ENCODE measurements around the gene ZNF366.
"Not testable (repeated sequence)": the region's sequence is repeated elsewhere in the genome, so short reads cannot be mapped to it uniquely, and the experiment has no call there.

Gene ZNF366

GRCh38 chr5:72436796-72437471, 70.3 kb downstream of the ZNF366 start:
- no peak for DNase-seq

DNA sequence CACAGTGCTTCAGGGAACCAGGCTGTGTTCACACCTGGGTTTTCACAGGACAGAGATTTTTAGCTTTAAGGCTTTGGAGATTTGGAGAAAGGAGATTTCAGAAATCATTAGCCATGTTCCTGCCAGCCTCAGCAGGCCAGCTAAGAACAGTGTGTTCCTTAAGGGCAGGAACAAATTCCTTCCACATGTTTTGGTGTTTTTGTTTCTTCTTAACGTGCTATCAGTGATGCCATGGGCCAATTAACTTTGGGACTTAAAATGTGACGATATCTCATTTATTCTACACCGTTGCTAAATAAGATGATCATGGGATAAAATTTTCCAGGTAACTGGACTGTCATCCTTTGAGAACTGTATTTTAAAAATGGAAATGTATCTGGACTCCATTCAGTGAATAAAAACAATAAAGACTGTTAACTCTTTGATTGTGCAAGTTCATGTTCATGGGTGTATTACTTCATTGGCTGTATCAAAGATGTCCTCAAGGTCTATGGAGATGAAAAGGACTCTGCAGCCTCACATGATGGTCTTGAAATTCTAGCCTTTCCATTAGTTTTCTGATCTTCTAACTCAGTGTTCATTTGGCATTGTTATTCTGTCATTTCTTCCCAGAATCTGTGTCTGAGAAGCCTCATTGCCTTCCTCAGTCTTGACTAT, 72.3 kb downstream of the ZNF366 start:
- no peak for DNase-seq

DNA sequence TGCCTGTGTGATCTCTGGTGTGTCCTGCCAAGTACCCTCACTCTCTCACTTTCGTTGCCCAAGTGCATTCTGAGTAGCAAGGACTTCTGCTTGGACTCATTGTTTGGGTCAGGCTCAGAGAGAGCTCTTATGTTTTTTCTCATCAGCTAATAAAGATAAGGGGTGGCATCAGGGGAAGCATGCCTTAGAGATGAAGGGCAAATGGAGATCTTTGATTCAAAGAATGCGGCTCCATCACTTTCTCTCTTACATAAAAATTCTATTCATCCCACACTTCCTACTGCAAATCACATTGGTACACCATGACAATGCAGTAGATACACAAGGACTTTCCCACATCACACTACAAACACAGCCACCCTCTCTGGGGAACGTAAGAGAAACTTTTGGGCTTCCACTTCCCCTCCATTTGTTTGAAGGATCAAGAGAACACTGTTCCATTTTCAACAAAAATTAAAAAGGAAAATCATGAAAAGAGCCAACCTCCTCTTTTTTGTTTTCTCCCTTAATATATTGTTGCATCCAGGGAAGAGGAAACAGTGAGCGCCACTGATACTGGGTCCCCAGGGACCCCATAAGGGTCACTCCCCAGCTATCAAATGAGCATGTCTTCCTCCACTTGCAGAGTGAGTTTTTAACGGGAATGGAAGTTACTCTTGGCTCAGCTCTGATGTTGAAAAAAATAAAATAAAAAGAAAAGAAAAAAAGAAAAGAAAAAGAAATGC, 73.0 kb downstream of the ZNF366 start:
- no peak for DNase-seq

GRCh38 chr5:72433522-72433921, 73.7 kb downstream of the ZNF366 start:
- DNase-seq, result no peak

GRCh38 chr5:72428669-72429068, 78.5 kb downstream of the ZNF366 start:
- DNase-seq, result no peak

GRCh38 chr5:72427488-72428437, 79.4 kb downstream of the ZNF366 start:
- no peak for DNase-seq

- no peak for DNase-seq
Observed at GRCh38 chr5:72427016-72427415, 80.2 kb downstream of the ZNF366 start.

- DNase-seq, result no peak
Observed at GRCh38 chr5:72426019-72426418, 81.2 kb downstream of the ZNF366 start.

DNA sequence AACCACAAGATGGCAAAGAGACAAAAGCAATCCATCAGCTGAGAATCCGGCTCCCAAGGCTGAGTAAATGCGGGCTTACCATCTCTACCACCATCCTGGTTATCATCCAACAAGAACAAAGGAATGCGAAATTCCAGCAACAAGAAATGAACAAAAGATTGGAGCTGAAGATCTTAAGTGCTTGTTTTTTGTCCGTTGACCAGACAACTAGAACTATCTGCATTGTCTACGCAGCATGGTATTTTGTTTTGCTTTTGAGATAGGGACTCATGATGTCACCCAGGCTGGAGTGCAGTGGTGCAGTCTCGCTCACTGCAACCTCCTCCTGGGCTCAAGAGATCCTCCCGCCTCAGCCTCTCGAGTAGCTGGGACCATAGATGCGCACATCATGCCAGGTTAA, 88.9 kb downstream of the ZNF366 start:
- DNase-seq, result no peak

GRCh38 chr5:72417333-72418062, 89.7 kb downstream of the ZNF366 start:
- no peak for DNase-seq

GRCh38 chr5:72415616-72416325, 91.4 kb downstream of the ZNF366 start:
- DNase-seq, result no peak

DNA sequence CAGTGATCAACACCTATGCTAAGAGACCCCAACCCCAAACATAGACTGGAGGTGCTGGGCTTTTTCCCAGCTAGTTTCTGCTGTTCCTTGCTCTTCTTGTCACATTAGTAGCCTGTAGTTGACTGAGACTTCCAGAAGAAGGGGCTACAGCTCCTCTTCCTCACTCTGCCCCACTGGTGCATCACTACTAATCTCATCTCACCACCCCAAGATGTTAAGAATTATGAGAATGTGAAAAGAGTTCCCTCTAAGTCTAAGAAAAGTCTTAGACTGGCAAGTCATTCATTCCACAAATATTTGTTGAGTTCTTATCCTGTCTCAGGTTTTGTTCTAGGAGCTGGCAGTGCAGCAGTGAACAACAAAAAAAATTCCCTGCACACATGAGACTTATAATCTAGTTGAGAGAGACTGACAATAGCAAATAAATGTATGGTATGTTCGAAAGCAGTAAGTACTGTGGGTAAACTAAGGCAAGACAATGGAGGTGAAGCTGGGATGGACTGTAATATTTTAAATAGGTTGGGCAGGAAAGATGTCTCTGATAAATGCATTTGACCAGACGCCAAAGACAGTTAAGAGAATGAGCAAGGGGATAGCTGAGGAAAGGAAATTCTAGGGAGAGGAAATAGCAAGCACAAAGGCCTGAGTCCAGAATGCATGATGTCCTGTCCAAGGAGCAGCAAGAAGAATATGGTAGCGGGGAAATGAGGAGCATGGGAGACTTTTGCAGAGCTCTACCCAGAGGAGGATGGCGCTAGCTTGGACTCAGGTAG, 94.7 kb downstream of the ZNF366 start:
- no peak for DNase-seq

DNA sequence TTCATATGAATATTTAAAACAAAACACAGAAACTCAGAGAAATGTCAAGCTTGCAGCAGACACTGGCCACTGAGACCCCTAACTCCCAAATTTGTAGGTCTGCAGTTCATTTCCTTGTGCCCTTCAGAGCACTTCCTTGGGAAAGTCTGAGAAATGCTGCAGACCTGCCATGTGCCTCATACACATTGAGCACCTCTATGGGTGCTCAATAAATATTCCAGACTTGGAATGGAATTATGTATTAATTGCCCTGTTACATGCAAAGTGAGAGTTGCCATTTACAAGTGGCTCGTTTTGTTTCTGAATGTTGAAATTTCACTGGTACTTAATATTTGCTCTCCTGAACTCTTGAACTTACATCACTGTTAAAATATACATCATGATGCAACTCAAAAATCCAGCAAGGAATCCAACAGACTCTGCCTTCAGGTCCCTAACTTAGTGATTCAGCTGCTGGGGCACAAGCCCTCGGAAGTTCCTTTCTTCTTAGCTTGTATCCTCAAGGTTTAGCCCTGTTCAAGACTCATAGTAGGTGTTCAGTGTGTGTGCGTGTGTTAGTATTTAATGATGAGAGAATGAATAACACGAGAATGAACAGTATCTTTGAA, 96.4 kb downstream of the ZNF366 start:
- DNase-seq, result no peak

- no peak for DNase-seq
Observed at GRCh38 chr5:72408603-72409002, 98.6 kb downstream of the ZNF366 start.

DNA sequence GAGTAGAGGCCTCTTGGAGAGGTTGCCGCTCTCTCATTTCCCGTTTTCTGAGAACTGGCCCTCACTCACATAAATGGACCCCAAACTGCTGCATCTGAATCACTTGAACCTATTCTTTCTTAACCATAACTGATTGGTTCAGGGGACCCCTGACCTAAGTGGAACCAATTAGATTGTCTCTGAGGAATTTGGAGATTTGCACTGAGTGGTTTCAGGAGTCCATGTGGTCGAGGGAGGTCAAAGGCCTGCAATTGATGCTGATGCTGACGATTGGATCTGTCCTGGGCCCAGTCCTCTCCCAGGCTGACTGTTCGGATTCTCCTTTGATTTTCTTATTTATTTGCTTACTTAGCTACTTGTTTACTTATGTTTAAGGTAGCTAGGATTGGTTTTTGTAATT, 99.1 kb downstream of the ZNF366 start:
- DNase-seq, result no peak

DNA sequence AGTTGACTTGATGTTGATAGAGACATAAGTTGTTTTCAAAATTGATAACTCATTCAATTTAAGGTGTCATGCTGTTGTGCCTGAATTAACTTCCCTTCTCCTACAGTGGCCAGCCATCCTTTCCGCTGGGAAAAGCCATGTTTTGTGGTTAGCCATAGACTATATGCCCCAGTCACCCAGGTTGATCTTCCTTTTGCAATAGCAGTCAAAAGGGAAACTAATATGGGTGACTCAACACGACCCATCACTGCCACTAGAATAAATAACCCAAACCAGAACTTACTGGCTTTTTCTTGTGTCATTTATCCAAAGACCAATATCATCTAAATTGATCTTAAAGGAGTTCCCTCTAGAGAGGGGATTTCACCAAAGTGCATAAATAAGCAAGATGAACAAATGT, 99.7 kb downstream of the ZNF366 start:
- no peak for DNase-seq

GRCh38 chr5:72407078-72407477, 100.1 kb downstream of the ZNF366 start:
- no peak for DNase-seq

- DNase-seq, result not testable (repeated sequence)
Observed at GRCh38 chr5:72404771-72405170, 102.4 kb downstream of the ZNF366 start.

- DNase-seq, result no peak
Observed at GRCh38 chr5:72402959-72403628, 104.1 kb downstream of the ZNF366 start.
